NCI-H2107 (cell line): ENCODE results near the gene SIK1.

Source experiments
- DNase-seq: peaks from one replicate; lab custom pipeline; 2025; lab: John Stamatoyannopoulos, UW

Gene SIK1

GRCh38 chr21:43367296-43367695, 59.6 kb downstream of the SIK1 start:
- DNase-seq: no peak

- DNase-seq: no peak
Observed at GRCh38 chr21:43366656-43367055, 60.3 kb downstream of the SIK1 start.

GRCh38 chr21:43365611-43366426, 61.1 kb downstream of the SIK1 start:
- no peak for DNase-seq

GRCh38 chr21:43364851-43365424, 62.0 kb downstream of the SIK1 start:
- peak; percentile 54 for DNase-seq
